GM23338 (cell line): ENCODE measurements around the gene AKAP13.

Experiments used
- CTCF ChIP-seq, 2 experiments: fragments of 200-600 bp in 1 of 2; sonication (generic) in 1 of 2; conservative IDR thresholded peaks; 2 replicates each; pipeline versions ENCODE4 v1.5.1 to v1.6.1; 2016 to 2017; ENCODE audit warnings: antibody characterized with exemption in 2 of 2, low read depth in 2 of 2, mild to moderate bottlenecking in 2 of 2, moderate library complexity in 1 of 2
- ETS1 ChIP-seq: IDR thresholded peaks from 2 replicates; pipeline ENCODE4 v1.6.1; 2016; ENCODE audit warnings: antibody characterized with exemption
- JUNB ChIP-seq: IDR thresholded peaks from one replicate; pipeline ENCODE4 v1.6.1; 2016; ENCODE audit warnings: antibody characterized with exemption; ENCODE audit not compliant: unreplicated experiment
- NANOG ChIP-seq: IDR thresholded peaks from 2 replicates; pipeline ENCODE4 v1.6.1; 2016; ENCODE audit warnings: antibody characterized with exemption, borderline replicate concordance
- POLR2AphosphoS5 ChIP-seq: IDR thresholded peaks from 2 replicates; pipeline ENCODE4 v1.6.1; 2016; ENCODE audit warnings: antibody characterized with exemption, low read depth
- REST ChIP-seq: IDR thresholded peaks from one replicate; pipeline ENCODE4 v1.6.1; 2018; ENCODE audit warnings: antibody characterized with exemption; ENCODE audit not compliant: unreplicated experiment
- ZNF331 ChIP-seq: fragments of 250-450 bp; sonication (Bioruptor Pico); IDR thresholded peaks from 2 replicates; pipeline ENCODE4 v1.5.0; 2020; ENCODE audit warnings: low read depth, mild to moderate bottlenecking, moderate library complexity

- TF ChIP-seq CTCF (conservative IDR thresholded peaks at IDR 0.05; ENCODE audit: low read depth in 2 of 2) (peak in 1 of 2 experiments; percentile 35; a peak in 2 of 4 replicates), ZNF331 (no peak), ETS1 (no peak), REST (no peak), POLR2AphosphoS5 (no peak), NANOG (no peak), JUNB (no peak)
Observed at GRCh38 chr15:85559530-85559929, 179.1 kb downstream of the AKAP13 start.
